IPS-NIHi7 (cell line): Measurements from ENCODE around the gene LY6G6D.

Source experiments
- DNase-seq: peaks from one replicate; pipeline ENCODE4 v3.0.0; 2012; ENCODE audit warnings: mixed read lengths; ENCODE audit errors: extremely low spot score

The LY6G6D gene

GRCh38 chr6:31719001-31719400, 3.9 kb downstream of the LY6G6D start:
- no peak for DNase-seq

- no peak for DNase-seq
Measured at GRCh38 chr6:31720196-31720770, 5.1 kb downstream of the LY6G6D start.

- DNase-seq: no peak
Measured at GRCh38 chr6:31721351-31722020, 6.3 kb downstream of the LY6G6D start, which contains the start of gene LY6G6C. LY6G6C (minus strand) TSS chr6:31721746; CDS start chr6:31721679, 67 bp downstream.

GRCh38 chr6:31722173-31722572, 7.0 kb downstream of the LY6G6D start:
- DNase-seq: no peak

GRCh38 chr6:31723245-31723979, 8.3 kb downstream of the LY6G6D start, which contains the start of gene MPIG6B:
MPIG6B (plus strand) TSS chr6:31723373; CDS start chr6:31723384, 11 bp downstream.
- DNase-seq: no peak

- DNase-seq: no peak
Measured at GRCh38 chr6:31723980-31724691, 9.0 kb downstream of the LY6G6D start.

- no peak for DNase-seq
Measured at GRCh38 chr6:31725502-31726350, 10.6 kb downstream of the LY6G6D start.

GRCh38 chr6:31727034-31727716, 12.0 kb downstream of the LY6G6D start:
- no peak for DNase-seq

GRCh38 chr6:31727717-31728671, 12.8 kb downstream of the LY6G6D start:
- DNase-seq: no peak

- DNase-seq: no peak
Measured at GRCh38 chr6:31728767-31729514, 13.8 kb downstream of the LY6G6D start, which contains the start of gene DDAH2. DDAH2 (minus strand) TSS chr6:31729299; CDS start chr6:31729161, 138 bp downstream.

GRCh38 chr6:31729515-31729978, 14.4 kb downstream of the LY6G6D start:
- DNase-seq: peak; percentile 87

- DNase-seq: peak; percentile 90
Measured at GRCh38 chr6:31729979-31730630, 15.0 kb downstream of the LY6G6D start.

- DNase-seq: no peak
Measured at GRCh38 chr6:31730631-31731086, 15.5 kb downstream of the LY6G6D start.

- DNase-seq: no peak
Measured at GRCh38 chr6:31732029-31732428, 16.9 kb downstream of the LY6G6D start.

GRCh38 chr6:31733734-31734133, 18.6 kb downstream of the LY6G6D start:
- DNase-seq: no peak

- DNase-seq: no peak
Measured at GRCh38 chr6:31734247-31734820, 19.2 kb downstream of the LY6G6D start.

GRCh38 chr6:31734821-31735406, 19.8 kb downstream of the LY6G6D start:
- peak; percentile 82 for DNase-seq
